Epidermal melanocyte (primary cell): ENCODE measurements around the gene RAB29.
A peak's percentile ranks its signal among the peaks of the same experiment; 100 is the strongest.

Experiments
- DNase-seq: peaks from one replicate; pipeline ENCODE4 v3.0.0; 2011; ENCODE audit warnings: low spot score; ENCODE audit not compliant: insufficient read length

RAB29 gene

DNA sequence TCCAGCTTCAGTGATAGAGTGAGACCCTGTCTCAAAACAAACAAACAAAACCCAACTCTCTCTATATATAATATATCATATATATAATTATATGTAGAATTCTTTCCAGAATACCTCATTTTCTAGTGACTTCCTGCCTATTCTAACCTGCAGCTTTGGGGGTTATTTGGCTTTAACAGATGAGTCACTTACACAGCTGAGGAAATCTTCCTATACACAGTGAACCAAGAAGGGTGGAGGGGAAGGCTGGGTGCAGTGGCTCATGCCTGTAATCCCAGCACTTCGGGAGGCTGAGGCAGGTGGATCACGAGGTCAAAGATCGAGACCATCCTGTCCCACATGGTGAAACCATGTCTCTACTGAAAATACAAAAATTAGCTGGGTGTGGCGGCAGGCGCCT lies 9.2 kb downstream of the RAB29 start:
- DNase-seq = no peak

DNA sequence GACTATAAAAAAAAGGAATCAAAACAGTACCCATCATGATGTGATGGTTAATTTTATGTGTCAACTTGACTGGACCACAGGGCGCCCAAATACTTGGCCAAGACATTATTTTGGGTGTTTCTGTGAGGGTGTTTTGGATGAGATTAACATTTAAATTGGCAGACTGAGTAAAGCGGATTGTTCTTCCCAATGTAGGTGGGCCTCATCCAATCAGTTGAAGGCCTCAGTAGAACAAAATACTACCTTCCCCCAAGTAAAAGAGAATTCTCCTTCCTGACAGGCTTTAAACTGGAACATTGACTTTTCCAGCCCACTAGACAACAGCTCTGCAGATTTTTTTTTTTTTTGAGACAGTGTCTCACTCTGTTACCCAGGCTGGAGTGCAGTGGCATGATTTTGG lies 10.7 kb downstream of the RAB29 start:
- no peak for DNase-seq

DNA sequence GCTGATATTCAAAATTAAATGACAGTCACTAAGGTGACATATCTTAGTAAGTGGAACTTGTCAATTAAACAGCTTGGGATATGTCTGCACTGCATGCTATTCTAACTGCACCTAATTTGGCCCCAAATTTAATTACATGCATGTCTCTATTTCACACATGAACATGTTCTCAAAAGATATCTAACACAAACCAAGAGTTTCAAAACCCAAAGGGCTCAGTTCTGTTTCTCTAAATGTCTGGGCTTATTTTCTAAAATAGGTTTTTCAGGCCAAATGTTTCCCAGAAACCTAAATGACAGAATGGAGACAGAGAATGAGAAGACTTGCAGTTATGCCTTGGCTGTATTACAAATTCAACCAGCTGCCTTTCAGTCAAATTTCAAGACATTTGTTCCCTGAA lies 11.3 kb downstream of the RAB29 start:
- DNase-seq = no peak

DNA sequence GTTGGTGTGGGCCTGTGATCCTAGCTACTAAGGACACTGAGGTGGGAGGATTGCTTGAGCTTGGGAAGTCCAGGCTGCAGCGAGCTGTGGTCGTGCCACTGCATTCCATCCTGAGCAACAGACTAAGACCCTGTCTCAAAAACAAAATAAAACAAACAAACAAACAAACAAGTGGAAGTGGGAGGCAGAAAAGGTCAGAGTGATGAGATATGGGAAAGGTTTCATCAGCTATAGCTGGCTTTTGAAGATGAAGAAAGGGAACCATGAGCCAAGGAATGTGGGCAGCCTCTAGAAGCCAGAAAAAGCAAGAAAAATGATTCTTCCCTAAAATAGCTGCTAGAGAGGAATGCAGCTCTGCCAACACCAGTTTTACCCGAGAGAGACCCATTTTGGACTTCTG lies 14.7 kb downstream of the RAB29 start:
- no peak for DNase-seq

DNA sequence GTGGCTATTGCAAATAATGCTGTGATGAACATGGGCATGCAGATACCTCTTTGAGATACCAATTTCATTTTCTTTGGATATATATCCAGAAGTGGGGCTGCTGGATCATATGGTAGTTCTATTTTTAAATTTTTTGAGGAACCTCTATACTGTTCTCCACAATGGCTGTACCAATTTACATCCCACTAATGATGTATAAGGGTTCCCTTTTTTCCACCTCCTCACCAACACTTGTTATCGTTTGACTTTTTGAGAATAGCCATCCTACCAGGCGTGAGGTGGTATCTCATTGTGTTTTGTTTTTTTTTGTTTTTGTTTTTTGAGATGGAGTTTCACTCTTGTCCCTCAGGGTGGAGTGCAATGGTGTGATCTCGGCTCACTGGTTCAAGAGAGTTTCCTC lies 18.7 kb downstream of the RAB29 start:
- DNase-seq = no peak

DNA sequence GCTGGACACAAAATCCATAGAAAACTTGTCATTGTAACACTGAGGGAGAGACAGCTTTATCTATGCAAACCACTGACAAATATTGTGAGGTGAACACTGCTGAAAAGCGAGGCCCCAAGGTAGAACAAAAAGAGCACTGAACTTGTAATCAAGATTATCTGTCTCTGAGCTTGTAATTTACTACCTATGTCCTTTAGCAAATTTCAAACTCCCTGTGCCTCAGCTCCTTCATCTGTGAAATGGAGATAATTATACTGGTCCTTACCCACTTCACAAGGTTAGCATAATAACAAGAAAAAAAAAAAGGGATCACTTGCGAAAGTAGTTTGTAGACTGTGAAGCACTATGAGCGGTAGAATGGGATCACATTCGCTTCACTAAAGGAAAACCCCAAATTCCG lies 20.4 kb downstream of the RAB29 start:
- no peak for DNase-seq

DNA sequence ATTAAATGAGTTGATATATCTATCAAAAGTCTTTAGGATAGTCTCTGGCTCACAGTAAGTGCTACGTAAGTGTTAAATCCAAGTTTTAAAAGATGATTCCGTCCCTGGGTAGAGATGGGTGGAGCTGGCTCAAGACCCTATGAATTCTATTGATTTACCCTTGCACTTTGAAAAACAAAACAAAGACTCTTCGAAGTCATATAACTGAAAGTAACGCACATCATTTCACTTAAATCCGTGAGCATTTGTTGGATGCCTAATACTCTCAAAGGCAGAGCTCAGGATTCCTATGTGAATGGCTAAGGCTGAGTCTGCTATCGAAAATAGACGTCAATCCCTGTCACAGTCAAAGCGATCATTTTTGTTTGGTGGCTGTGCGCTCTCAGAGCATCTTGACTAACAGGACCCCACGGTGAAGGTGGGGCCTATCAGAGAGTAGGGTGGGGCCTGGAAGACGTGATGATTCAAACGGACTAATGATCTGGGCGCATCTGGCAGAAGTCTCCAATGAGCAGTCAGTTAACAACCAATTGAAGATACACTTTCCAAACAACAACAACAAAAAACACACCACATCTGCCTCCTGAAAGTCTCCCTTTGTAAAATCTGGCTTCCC lies 24.1 kb downstream of the RAB29 start:
- DNase-seq = no peak

DNA sequence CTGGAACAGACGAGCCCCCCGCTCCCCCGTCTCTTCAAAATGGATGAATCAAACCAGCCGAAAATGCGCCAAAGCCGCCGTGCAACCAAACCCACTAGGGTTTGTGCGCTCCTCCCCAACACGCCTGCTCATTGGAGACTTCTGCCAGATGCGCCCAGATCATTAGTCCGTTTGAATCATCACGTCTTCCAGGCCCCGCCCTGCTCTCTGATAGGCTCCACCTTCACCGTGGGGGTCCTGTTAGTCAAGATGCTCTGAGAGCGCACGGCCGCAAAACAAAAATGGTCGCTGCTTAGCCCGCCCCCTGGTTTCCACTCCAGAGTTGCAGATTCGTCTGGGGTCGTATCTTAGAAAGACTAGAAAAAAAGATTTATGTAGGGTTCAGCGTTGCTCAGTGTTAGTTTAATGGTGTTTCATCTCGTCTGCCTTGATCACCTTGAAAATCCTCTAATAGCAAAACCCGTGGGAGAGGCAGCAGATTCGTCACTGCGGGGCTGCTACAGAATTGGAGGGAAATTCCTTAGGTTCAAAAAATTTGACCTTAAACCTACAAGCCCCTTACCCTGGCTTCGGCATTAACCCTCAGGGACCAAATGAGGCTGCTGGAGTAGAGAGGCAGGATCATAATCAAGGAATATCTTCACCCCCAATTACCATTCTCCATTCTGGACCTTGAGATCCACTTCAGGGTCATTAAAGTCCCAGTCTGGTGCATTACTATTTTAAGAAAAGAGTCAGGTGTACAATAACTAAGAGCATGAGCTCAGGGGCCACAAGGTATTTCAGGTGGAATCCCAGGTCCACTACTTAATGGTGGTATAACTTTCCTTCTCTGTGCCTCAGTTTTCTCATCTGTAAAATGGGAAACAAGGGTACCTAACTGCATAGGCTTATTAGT lies 24.9 kb downstream of the RAB29 start, which contains the start of gene NUCKS1:
Gene NUCKS1, minus strand, starts transcription at position 45 of the 898 bp plus-strand sequence. CDS start 209 bp downstream, outside the sequence.
- peak; percentile 77 for DNase-seq

DNA sequence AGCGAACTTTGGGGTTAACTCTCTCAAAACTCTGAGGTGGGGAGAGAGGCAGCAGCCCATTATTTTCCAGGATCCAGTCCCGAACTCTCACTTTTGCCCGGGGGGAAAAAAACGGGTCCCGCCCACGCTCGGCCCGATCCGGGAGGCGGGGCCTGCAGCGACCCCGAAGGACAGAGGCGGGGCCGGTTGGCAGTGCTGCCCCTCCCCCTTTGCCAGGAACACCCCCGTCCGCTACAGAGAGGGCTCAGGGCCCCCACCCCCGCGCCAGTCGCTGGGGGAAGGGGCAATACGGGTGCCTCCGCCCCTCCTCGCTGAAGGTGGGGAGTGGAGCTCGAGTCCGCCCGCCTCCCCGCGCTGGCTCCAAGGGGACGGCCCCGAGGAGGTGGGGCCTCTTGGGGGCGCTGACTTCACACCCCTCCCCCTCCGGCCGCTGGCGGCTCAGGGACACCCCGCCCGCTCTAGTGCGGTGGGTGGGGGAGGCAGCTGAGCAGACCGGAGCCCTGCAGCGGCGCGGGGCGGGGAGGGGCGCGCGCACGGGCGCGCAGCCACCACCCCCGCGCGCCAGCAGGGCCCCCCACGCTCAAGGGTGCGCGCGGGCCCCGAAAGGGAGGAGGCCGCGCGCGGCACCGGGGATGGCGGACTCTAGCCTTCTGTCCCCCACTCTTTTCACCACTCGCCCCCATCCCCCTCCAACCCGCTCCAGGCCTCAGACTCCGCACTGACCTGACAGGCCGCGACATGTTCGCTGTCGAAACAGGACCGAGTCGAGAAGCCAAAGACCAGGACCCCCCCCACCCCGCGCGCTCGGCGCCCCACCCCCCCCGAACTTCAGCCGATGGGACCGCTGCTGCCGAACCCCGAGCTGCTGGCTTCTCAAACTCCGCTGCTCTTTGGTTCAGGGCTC lies 25.8 kb downstream of the RAB29 start:
- DNase-seq = peak; percentile 75

DNA sequence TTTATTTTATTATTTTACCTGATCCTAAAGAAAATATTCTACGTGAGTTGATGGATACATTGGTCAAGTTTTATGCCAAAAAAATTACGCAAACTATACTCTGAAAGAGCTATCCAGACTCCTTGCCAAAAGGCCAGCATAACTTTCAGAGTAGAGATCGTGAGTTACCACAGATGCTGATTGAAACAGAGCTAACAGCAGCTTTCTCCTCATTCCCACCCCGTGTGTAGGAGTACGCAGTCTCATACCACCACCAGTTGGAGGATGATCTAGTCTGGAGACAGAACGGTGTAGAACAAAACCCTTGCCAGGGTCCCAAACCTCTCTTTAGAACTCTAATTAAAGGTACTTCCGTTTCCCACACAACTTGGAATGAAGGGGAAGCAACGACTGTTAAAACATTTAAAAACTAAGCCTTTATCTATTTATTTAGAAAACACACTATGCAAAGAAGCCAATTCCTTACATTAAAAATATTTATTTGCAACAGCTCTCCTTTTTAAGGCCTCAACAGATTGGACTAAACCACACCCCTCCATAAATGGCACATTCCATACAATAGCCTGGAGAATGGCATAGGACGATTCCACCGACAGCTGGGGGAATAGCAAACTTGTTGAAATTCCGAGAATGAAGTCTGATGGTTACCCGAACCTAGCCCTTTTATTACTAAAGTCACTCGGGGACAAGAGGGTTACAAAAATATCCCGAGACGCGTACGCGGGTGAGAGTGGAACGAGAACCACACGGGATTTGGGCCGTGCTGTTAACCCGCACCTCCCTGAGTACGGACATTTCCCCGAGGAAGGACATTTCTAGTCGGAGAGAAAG lies 26.7 kb downstream of the RAB29 start:
- no peak for DNase-seq

DNA sequence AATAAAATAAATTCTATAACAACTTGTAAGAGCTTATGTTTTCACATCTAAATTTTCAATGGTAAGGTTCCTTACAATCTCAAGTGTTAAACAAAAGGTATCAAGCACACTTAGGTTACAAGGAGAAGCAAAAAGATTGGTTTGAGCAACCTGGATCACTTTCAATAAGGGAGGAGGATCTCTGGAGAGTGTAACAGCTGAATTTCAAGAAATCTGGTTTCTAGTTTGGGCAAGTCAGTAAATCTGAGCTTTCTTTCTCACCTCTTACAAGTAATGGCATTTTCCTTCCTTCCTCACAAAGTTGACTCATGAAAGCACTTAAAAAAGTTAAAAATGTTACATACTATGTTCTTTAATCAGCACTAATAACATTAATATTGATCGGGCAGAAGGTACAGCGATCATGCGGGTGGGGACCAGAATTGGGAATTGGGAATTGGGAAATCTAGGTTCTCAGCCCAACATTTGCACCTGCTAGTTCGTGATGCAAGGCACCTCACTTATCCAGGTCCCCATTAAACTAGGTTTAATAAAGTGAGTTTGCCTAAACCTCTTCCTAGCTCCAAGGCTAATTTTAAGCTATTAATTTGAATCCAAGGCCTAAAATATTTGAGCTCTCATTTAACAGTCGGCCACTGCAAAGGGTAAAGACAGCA lies 28.4 kb downstream of the RAB29 start:
- no peak for DNase-seq

DNA sequence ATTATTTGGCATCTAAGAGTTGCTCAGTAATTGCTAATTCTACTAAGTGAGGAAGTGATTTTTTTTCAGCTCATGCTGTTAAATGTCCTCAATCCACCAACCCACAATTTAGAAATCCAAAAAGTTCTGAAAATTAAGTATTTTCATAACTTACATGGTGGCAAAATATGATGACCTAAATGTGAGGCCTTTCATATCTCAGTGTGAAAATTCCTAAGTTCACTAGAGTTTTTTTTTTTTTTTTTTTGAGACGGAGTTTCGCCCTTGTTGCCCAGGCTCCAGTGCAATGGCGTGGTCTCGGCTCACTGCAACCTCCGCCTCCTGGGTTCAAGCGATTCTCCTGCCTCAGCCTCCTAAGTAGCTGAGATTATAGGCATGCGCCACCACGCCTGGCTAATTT lies 30.9 kb downstream of the RAB29 start:
- no peak for DNase-seq

DNA sequence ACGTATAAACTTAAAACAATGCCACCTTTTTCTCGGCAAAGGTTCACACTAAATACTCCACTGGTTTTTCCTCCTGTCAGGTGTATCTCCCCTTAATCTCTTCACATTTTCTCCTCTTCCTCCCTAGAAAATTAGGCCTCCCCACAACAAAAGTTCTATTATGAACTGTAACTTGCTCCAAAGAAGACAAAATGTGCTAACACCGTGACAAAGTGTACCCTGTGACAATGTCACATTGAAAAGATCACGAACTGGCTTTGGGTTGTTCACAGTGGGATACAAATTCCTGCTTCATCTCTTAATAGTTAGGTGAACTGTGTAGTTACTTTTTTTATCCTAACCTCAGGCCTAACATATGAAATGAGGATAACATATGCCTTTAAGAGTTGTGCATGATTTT lies 31.3 kb downstream of the RAB29 start:
- DNase-seq = no peak

DNA sequence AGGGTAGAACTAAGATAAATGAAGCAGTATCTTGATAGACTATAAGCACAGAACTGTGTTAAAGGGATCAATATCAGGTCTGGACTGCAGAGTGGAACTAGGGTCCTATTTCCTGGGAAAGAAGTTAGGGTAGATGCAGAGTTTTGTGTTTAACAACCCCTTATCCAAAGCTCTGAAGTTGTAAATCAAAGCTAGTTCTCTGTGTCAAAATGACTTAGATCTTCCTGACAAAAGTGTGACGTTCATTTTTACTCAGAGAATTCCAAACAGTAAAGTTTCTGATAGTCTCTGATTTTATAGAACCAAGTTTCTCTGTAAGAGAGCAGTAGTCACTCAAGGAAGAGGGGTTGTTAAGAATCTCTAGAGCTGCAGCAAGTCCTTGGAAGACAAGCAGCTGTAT lies 33.6 kb downstream of the RAB29 start:
- no peak for DNase-seq

DNA sequence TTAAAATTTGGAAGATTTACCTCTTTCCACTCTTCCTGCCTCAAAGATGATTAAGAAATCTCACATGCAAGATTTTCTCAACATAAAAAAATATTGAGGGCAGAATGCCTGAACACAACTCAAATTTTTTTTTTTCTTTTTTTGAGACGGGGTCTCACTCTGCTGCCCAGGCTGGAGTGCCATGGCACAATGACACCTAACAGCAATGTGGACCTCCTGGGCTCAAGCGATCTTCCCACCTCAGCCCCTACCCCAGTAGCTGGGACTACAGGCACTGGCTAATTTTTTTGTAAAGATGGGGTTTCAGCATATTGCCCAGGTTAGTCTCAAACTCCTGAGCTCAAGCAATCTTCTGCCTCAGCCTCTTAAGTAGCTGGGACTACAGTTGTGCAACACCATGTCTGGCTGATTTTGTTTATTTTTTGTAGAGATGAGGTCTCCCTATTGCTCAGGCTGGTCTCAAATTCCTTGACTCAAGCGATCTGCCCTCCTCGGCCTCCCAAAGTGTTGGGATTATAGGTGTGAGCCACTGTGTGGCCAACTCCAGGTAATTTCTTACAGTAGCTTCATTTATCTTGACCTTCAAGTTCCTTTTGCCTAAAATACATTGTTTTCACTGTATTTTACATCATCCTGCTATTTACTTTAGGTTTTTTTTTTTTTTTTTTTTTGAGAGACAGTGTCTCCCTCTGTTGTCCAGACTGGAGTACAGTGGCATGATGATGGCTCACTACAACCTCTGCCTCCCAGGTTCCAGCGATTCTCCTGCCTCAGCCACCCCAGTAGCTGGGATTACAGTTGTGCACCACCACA lies 35.7 kb downstream of the RAB29 start:
- DNase-seq = no peak

DNA sequence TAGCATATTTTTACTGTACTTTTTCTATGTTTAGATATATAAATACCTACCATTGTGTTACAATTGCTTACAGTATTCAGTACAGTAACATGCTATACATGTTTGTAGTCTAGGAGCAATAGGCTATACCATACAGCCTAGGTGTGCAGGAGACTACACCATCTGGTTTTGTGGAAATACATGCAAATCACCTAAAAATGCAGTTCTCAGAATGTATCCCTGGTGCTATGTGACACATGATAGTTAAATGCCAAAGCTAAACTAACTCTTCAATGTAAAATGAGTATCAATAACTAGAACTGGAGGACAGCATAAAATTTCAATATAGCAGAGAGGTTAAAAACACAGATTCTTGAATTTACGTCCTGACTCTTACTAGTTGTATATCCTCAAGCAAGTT lies 40.1 kb downstream of the RAB29 start:
- no peak for DNase-seq

DNA sequence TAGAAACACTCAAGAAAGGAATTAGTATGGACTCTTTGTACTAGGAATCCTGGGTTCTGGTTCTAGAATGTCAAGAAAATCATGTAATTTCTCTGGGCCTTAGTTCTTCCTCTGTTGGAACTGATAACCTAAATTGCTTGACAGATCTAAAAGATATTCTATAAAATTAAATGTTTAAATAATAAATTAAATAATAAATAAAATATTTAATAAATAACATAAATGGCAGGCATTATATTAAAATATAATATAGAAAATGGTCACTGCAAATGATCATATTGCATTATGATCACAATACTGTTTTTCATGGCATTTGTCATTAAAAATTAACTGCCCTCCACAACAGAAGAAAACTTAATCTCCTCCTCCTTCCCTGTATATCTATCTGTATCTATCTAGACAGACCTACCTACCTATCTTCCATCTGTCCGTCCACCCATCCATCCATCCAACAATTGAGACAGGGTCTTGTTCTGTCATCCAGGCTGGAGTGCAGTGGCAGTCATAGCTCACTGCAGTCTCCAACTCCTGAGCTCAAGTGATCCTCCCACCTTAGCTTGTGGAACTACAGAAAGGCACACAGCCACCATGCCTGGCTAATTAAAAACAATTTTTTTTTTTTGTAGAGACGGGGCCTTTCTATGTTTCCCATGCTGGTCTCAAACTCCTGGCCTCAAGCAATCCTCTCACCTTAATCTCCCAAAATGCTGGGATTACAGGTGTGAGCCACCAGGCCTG lies 41.7 kb downstream of the RAB29 start:
- DNase-seq = no peak

DNA sequence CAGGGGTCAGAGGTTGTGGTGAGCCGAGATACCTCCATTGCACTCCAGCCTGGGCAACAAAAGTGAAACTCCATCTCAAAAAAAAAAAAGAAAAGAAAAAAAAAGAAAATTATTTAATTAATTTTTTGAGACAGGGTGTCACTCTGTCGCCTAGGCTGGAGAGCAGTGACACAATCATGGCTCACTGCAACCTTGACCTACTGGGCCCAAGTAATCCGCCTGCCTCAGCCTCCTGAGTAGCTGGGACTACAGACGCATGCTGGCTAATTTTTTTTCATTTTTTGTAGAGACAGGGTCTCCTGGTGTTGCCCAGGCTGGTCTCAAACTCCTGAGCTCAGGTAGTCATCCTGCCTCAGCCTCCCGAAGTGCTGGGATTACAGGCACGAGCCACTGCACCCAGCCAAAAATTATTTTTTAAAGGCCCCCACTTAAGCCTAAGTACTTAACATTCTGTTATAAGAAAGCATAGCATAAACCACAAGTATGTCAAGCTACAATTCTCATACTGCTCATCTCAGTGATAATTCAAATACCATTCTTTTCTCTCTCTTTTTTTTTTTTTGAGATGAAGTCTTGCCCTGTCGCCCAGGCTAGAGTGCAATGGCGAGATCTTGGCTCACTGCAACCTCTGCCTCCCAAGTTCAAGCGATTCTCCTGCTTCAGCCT lies 45.2 kb downstream of the RAB29 start:
- DNase-seq = no peak
